Measurements from ENCODE around the gene RUBCNL. TPM values are rescaled to one million over a fixed set of nuclear protein-coding genes. Genes with fewer than 3 reads are reported as not detected.
A peak's percentile ranks its signal among the peaks of the same experiment; 100 is the strongest.
"Not testable (repeated sequence)": the region's sequence is repeated elsewhere in the genome, so short reads cannot be mapped to it uniquely, and the experiment has no call there.

Gene RUBCNL
- total and polyA plus RNA-seq, 2 donors, result 17.1 to 48.4 TPM

DNA sequence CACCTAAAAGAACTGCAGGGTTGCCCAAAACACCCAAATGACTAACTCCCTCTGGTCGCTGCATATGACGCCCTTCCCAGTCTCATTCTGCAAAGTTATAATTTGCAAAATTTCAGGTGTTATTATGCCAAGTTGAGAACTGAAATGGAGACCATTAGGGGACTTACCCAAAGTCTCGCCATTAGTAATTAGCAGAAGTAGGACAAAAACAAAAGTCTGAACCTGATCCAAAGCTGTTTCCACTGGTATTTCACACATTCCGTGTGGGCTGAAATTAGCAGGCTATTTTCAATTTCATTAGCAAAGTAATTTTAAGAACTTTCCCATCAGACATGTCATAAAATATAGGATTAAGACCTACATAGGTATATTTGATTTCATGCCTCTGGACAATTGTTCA, 6.8 kb downstream of the RUBCNL start:
- Histone ChIP-seq H3K27me3 (ENCODE audit: control insufficient read depth in 2 of 2, insufficient read depth in 1 of 2, low read length in 1 of 2) (no peaks in the 10 kb centered on the region), H3K9me3 (ENCODE audit: control insufficient read depth in 2 of 2, insufficient read depth in 1 of 2, low read length in 1 of 2) (no peaks in the 10 kb centered on the region), H3K27ac (ENCODE audit: low read depth in 1 of 2, low read length in 1 of 2) (no peak overlapping the region), H3K36me3 (ENCODE audit: control insufficient read depth in 2 of 2, insufficient read depth in 2 of 2, low read length in 1 of 2) (no peaks in the 10 kb centered on the region), H3K4me1 (ENCODE audit: control insufficient read depth in 2 of 2, insufficient read depth in 2 of 2, low read length in 2 of 2) (peaks cover 19 to 24% of the 10 kb centered on the region in 2 donors), H3K4me3 (ENCODE audit: low read length in 2 of 2) (no peak overlapping the region)
- WGBS, result 97% methylated on average over 4 of the region's 4 CpGs
- DNase-seq (ENCODE audit: low read depth in 6 of 9, low spot score in 9 of 9), result no peak

DNA sequence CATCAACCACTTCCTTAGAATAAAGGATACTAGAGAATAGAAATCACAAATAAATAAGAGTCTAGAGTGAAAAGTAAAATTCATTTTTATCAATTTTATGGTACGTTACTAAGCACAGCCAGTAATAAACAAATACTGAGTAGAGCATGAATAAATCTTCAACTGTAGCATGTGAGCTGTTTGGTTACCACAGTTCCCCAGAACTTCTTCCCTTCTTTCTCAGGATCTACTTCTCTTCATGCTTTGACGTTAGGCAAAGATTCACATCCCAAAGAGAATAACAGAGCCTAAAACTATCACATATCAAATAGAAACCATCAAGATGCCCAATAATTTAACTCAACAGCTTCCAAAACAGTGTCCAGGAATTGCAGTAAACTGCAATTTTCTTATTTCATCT, 7.4 kb downstream of the RUBCNL start:
- H3K27me3 ChIP-seq (ENCODE audit: control insufficient read depth in 2 of 2, insufficient read depth in 1 of 2, low read length in 1 of 2), result no peaks in the 10 kb centered on the region
- no peak for DNase-seq (ENCODE audit: low read depth in 6 of 9, low spot score in 9 of 9)
- H3K4me3 ChIP-seq (ENCODE audit: low read length in 2 of 2), result no peak overlapping the region
- H3K9me3 ChIP-seq (ENCODE audit: control insufficient read depth in 2 of 2, insufficient read depth in 1 of 2, low read length in 1 of 2), result no peaks in the 10 kb centered on the region
- peak overlapping the region in 1 of 2 donors; percentile 19 for H3K27ac ChIP-seq (ENCODE audit: low read depth in 1 of 2, low read length in 1 of 2)
- H3K4me1 ChIP-seq (ENCODE audit: control insufficient read depth in 2 of 2, insufficient read depth in 2 of 2, low read length in 2 of 2), result peaks cover 19 to 24% of the 10 kb centered on the region in 2 donors
- 94% methylated on average over 2 of the region's 2 CpGs for WGBS
- H3K36me3 ChIP-seq (ENCODE audit: control insufficient read depth in 2 of 2, insufficient read depth in 2 of 2, low read length in 1 of 2), result no peaks in the 10 kb centered on the region

DNA sequence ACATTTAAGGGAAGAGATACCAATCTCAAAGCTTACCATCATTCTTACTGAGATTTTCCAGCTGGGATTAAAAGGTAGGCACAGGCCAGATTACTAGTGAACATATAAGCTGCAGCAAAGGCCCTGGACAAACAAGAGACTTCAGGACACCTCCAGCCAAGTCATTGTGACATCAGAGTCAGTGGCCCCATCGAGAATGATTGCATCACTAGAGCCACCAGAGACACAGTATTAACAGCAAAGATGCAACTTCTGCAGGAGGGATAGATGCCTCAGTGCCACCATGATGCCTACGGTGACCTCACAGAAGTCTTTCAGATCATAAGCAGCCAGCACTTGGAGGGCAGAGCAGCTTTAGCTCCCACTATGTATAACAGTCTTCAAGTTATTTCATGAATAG, 8.6 kb downstream of the RUBCNL start:
- H3K36me3 ChIP-seq (ENCODE audit: control insufficient read depth in 2 of 2, insufficient read depth in 2 of 2, low read length in 1 of 2), result no peaks in the 10 kb centered on the region
- peak overlapping the region; percentile 31 to 65 for H3K27ac ChIP-seq (ENCODE audit: low read depth in 1 of 2, low read length in 1 of 2)
- no peaks in the 10 kb centered on the region for H3K9me3 ChIP-seq (ENCODE audit: control insufficient read depth in 2 of 2, insufficient read depth in 1 of 2, low read length in 1 of 2)
- 96% methylated on average over 2 of the region's 2 CpGs for WGBS
- no peaks in the 10 kb centered on the region for H3K27me3 ChIP-seq (ENCODE audit: control insufficient read depth in 2 of 2, insufficient read depth in 1 of 2, low read length in 1 of 2)
- peaks cover 13 to 19% of the 10 kb centered on the region in 2 donors for H3K4me1 ChIP-seq (ENCODE audit: control insufficient read depth in 2 of 2, insufficient read depth in 2 of 2, low read length in 2 of 2)
- H3K4me3 ChIP-seq (ENCODE audit: low read length in 2 of 2), result no peak overlapping the region
- DNase-seq (ENCODE audit: low read depth in 6 of 9, low spot score in 9 of 9), result no peak

DNA sequence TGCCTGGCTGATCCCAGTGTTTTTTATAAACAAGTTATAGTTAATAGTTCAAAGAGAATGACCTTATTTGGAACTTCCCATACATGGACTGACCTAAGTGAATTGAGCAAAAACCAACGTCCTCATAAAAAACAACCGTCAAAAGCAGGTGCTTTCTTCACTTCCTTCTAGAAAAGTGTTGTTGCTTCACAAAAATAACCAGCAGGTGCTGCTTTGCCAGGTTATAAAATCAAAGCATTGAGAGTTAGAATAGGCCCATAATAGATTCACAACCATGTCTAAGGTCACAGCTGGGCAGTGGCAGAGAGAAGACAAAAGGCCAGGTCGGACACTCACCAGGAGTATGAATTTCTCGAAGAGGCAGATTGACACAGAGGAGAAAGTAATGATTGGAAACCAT, 9.5 kb downstream of the RUBCNL start:
- Histone ChIP-seq H3K36me3 (ENCODE audit: control insufficient read depth in 2 of 2, insufficient read depth in 2 of 2, low read length in 1 of 2) (no peaks in the 10 kb centered on the region), H3K4me3 (ENCODE audit: low read length in 2 of 2) (no peak overlapping the region), H3K27me3 (ENCODE audit: control insufficient read depth in 2 of 2, insufficient read depth in 1 of 2, low read length in 1 of 2) (no peaks in the 10 kb centered on the region), H3K9me3 (ENCODE audit: control insufficient read depth in 2 of 2, insufficient read depth in 1 of 2, low read length in 1 of 2) (no peaks in the 10 kb centered on the region), H3K4me1 (ENCODE audit: control insufficient read depth in 2 of 2, insufficient read depth in 2 of 2, low read length in 2 of 2) (peaks cover 11 to 17% of the 10 kb centered on the region in 2 donors), H3K27ac (ENCODE audit: low read depth in 1 of 2, low read length in 1 of 2) (peak overlapping the region; percentile 43 to 65)
- 53% methylated on average over 4 of the region's 4 CpGs for WGBS
- DNase-seq (ENCODE audit: low read depth in 6 of 9, low spot score in 9 of 9), result peak in 1 of 9 donors; percentile 55

GRCh38 chr13:46374710-46375109, 12.3 kb downstream of the RUBCNL start:
- Histone ChIP-seq H3K4me1 (ENCODE audit: control insufficient read depth in 2 of 2, insufficient read depth in 2 of 2, low read length in 2 of 2) (peaks cover 8 to 17% of the 10 kb centered on the region in 2 donors), H3K27ac (ENCODE audit: low read depth in 1 of 2, low read length in 1 of 2) (no peak overlapping the region), H3K9me3 (ENCODE audit: control insufficient read depth in 2 of 2, insufficient read depth in 1 of 2, low read length in 1 of 2) (no peaks in the 10 kb centered on the region), H3K27me3 (ENCODE audit: control insufficient read depth in 2 of 2, insufficient read depth in 1 of 2, low read length in 1 of 2) (no peaks in the 10 kb centered on the region), H3K36me3 (ENCODE audit: control insufficient read depth in 2 of 2, insufficient read depth in 2 of 2, low read length in 1 of 2) (peaks cover 0 to 5% of the 10 kb centered on the region in 2 donors), H3K4me3 (ENCODE audit: low read length in 2 of 2) (no peak overlapping the region)
- 92% methylated on average over 2 of the region's 2 CpGs for WGBS
- DNase-seq (ENCODE audit: low read depth in 6 of 9, low spot score in 9 of 9), result no peak

GRCh38 chr13:46373623-46374022, 13.4 kb downstream of the RUBCNL start:
- WGBS, result 95% methylated on average over 1 of the region's 1 CpG
- no peak overlapping the region for H3K4me3 ChIP-seq (ENCODE audit: low read length in 2 of 2)
- DNase-seq (ENCODE audit: low read depth in 6 of 9, low spot score in 9 of 9), result no peak

DNA sequence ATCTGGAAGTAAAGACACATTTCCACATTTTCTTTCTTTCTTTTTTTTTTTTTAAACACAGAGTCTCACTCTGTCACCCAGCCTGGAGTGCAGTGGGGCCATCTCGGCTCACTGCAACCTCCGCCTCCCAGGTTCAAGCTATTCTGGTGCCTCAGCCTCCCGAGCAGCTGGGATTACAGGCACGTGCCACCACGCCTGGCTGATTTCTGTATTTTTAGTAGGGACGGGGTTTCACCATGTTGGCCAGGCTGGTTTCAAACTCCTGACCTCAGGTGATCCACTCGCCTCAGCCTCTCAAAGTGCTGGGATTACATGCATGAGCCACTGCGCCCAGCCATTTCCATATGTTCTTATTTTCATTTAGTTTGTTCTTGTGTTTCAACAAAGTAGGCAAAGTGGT, 14.1 kb downstream of the RUBCNL start:
- 99% methylated on average over 8 of the region's 8 CpGs for WGBS
- H3K27ac ChIP-seq (ENCODE audit: low read depth in 1 of 2, low read length in 1 of 2); H3K36me3 ChIP-seq (ENCODE audit: control insufficient read depth in 2 of 2, insufficient read depth in 2 of 2, low read length in 1 of 2); H3K4me3 ChIP-seq (ENCODE audit: low read length in 2 of 2); DNase-seq (ENCODE audit: low read depth in 6 of 9, low spot score in 9 of 9); H3K27me3 ChIP-seq (ENCODE audit: control insufficient read depth in 2 of 2, insufficient read depth in 1 of 2, low read length in 1 of 2); H3K9me3 ChIP-seq (ENCODE audit: control insufficient read depth in 2 of 2, insufficient read depth in 1 of 2, low read length in 1 of 2): not testable (repeated sequence)
- H3K4me1 ChIP-seq (ENCODE audit: control insufficient read depth in 2 of 2, insufficient read depth in 2 of 2, low read length in 2 of 2), result peaks cover 8 to 19% of the 10 kb centered on the region in 2 donors

More at GRCh38 chr13:46373623-46374022, 13.4 kb downstream of the RUBCNL start:
- Histone ChIP-seq H3K9me3 (ENCODE audit: control insufficient read depth in 2 of 2, insufficient read depth in 1 of 2, low read length in 1 of 2) (no peaks in the 10 kb centered on the region), H3K36me3 (ENCODE audit: control insufficient read depth in 2 of 2, insufficient read depth in 2 of 2, low read length in 1 of 2) (peaks cover 0 to 5% of the 10 kb centered on the region in 2 donors), H3K27me3 (ENCODE audit: control insufficient read depth in 2 of 2, insufficient read depth in 1 of 2, low read length in 1 of 2) (no peaks in the 10 kb centered on the region), H3K4me1 (ENCODE audit: control insufficient read depth in 2 of 2, insufficient read depth in 2 of 2, low read length in 2 of 2) (peaks cover 8 to 24% of the 10 kb centered on the region in 2 donors), H3K27ac (ENCODE audit: low read depth in 1 of 2, low read length in 1 of 2) (no peak overlapping the region)

GRCh38 chr13:46372071-46372470, 15.0 kb downstream of the RUBCNL start:
- no peak for DNase-seq (ENCODE audit: low read depth in 6 of 9, low spot score in 9 of 9)
- WGBS, result 96% methylated on average over 9 of the region's 9 CpGs
- H3K27ac ChIP-seq (ENCODE audit: low read depth in 1 of 2, low read length in 1 of 2), result no peak overlapping the region
- H3K36me3 ChIP-seq (ENCODE audit: control insufficient read depth in 2 of 2, insufficient read depth in 2 of 2, low read length in 1 of 2), result peaks cover 12 to 15% of the 10 kb centered on the region in 2 donors
- no peaks in the 10 kb centered on the region for H3K9me3 ChIP-seq (ENCODE audit: control insufficient read depth in 2 of 2, insufficient read depth in 1 of 2, low read length in 1 of 2)
- no peaks in the 10 kb centered on the region for H3K27me3 ChIP-seq (ENCODE audit: control insufficient read depth in 2 of 2, insufficient read depth in 1 of 2, low read length in 1 of 2)
- H3K4me1 ChIP-seq (ENCODE audit: control insufficient read depth in 2 of 2, insufficient read depth in 2 of 2, low read length in 2 of 2), result peaks cover 1 to 11% of the 10 kb centered on the region in 2 donors
- no peak overlapping the region for H3K4me3 ChIP-seq (ENCODE audit: low read length in 2 of 2)

- no peak for DNase-seq (ENCODE audit: low read depth in 6 of 9, low spot score in 9 of 9)
- 56% methylated on average over 4 of the region's 4 CpGs for WGBS
- H3K9me3 ChIP-seq (ENCODE audit: control insufficient read depth in 2 of 2, insufficient read depth in 1 of 2, low read length in 1 of 2), result no peaks in the 10 kb centered on the region
- peak overlapping the region; percentile 19 to 26 for H3K27ac ChIP-seq (ENCODE audit: low read depth in 1 of 2, low read length in 1 of 2)
- no peak overlapping the region for H3K4me3 ChIP-seq (ENCODE audit: low read length in 2 of 2)
- H3K27me3 ChIP-seq (ENCODE audit: control insufficient read depth in 2 of 2, insufficient read depth in 1 of 2, low read length in 1 of 2), result no peaks in the 10 kb centered on the region
- H3K36me3 ChIP-seq (ENCODE audit: control insufficient read depth in 2 of 2, insufficient read depth in 2 of 2, low read length in 1 of 2), result peaks cover 20 to 29% of the 10 kb centered on the region in 2 donors
- peaks cover 0 to 7% of the 10 kb centered on the region in 2 donors for H3K4me1 ChIP-seq (ENCODE audit: control insufficient read depth in 2 of 2, insufficient read depth in 2 of 2, low read length in 2 of 2)
Observed at GRCh38 chr13:46369506-46370277, 17.4 kb downstream of the RUBCNL start.

Data from thymus (tissue), 11 donors.